Caco-2 (cell line): ENCODE data around the gene GPR39. TPM values are rescaled to one million over a fixed set of nuclear protein-coding genes. Genes with fewer than 3 reads are reported as not detected.

Source experiments
- BruUV-seq: library from RNA; stranded (reverse); fragments of 400-500 nt; replicated peaks from 2 replicates; lab custom pipeline; 2021; lab: Mats Ljungman, UMichigan
- CTCF ChIA-PET: fragments of 300-600 bp; sonication (Branson Sonifier 250); formaldehyde crosslinking; loops from one replicate; lab custom pipeline; 2022; ENCODE audit warnings: antibody characterized with exemption; lab: Charles Lee
- POLR2A ChIA-PET: fragments of 300-600 bp; sonication (Branson Sonifier 250); formaldehyde crosslinking; loops from one replicate; lab custom pipeline; 2022; ENCODE audit warnings: antibody characterized with exemption; lab: Charles Lee
- DNase-seq, 2 experiments: peaks; one replicate each; pipeline versions ENCODE4 v3.0.0 to v3.0.0-alpha.2; 2020 to 2022
- H3K27me3 ChIP-seq: replicated peaks from 2 replicates; pipeline ENCODE4 v1.6.0; 2011; ENCODE audit warnings: low read length; ENCODE audit not compliant: control insufficient read depth, insufficient read depth
- H3K36me3 ChIP-seq: 2 replicates; pipeline ENCODE4 v1.5.1; 2011; ENCODE audit warnings: low read length; ENCODE audit not compliant: control insufficient read depth, insufficient read depth
- H3K4me1 ChIP-seq: fragments of 250-450 bp; sonication (Bioruptor Pico); 2 replicates; pipeline ENCODE4 v1.5.1; 2020; ENCODE audit warnings: mild to moderate bottlenecking
- H3K4me3 ChIP-seq: 2 replicates; pipeline ENCODE4 v1.5.1; 2011; ENCODE audit warnings: low read depth, mild to moderate bottlenecking, control low read depth, low read length
- H3K9me3 ChIP-seq: fragments of 250-450 bp; sonication (Bioruptor Pico); 2 replicates; pipeline ENCODE4 v1.5.1; 2020; ENCODE audit warnings: mild to moderate bottlenecking, moderate library complexity
- H3K27ac Mint-ChIP-seq: one replicate; pipeline ENCODE4 v1.8.0; 2022; ENCODE audit warnings: mixed read lengths; ENCODE audit not compliant: unreplicated experiment
- H3K27me3 Mint-ChIP-seq: one replicate; pipeline ENCODE4 v1.8.0; 2022; ENCODE audit warnings: mixed read lengths; ENCODE audit not compliant: insufficient read depth, unreplicated experiment
- H3K36me3 Mint-ChIP-seq: one replicate; pipeline ENCODE4 v1.8.0; 2022; ENCODE audit warnings: mild to moderate bottlenecking, mixed read lengths; ENCODE audit not compliant: insufficient read depth, unreplicated experiment
- H3K4me1 Mint-ChIP-seq: one replicate; pipeline ENCODE4 v1.8.0; 2022; ENCODE audit warnings: low read depth, mixed read lengths; ENCODE audit not compliant: unreplicated experiment
- H3K4me3 Mint-ChIP-seq: one replicate; pipeline ENCODE4 v1.8.0; 2022; ENCODE audit warnings: mild to moderate bottlenecking, moderate library complexity, mixed read lengths; ENCODE audit not compliant: unreplicated experiment
- H3K9me3 Mint-ChIP-seq: one replicate; pipeline ENCODE4 v1.8.0; 2022; ENCODE audit warnings: mixed read lengths; ENCODE audit not compliant: unreplicated experiment
- CTCF ChIP-seq, 2 experiments: fragments of 200-600 bp in 1 of 2; IDR thresholded peaks; 1 replicate in 1 of 2; 2 replicates in 1 of 2; pipeline versions ENCODE4 v1.5.1 to v1.8.0; 2011 to 2022; ENCODE audit warnings: antibody characterized with exemption in 1 of 2, control low read depth in 1 of 2, inconsistent platforms in 1 of 2, low read depth in 1 of 2, low read length in 1 of 2, mild to moderate bottlenecking in 1 of 2, moderate library complexity in 1 of 2; ENCODE audit not compliant: insufficient read depth in 1 of 2, severe bottlenecking in 1 of 2, unreplicated experiment in 1 of 2
- intact Hi-C: fragments of 100-400 bp; cut with micrococcal nuclease; formaldehyde crosslinking; loops from one replicate; pipeline ENCODE4 v1.10.0; 2022; ENCODE audit not compliant: unreplicated experiment
- total RNA-seq: library from RNA; stranded (reverse); gene quantifications from 2 replicates; pipeline ENCODE4 v1.2.3, GENCODE V29; 2022

The GPR39 gene
- total RNA-seq, 1 experiment from 2014 or later, result 26.8 TPM

DNA sequence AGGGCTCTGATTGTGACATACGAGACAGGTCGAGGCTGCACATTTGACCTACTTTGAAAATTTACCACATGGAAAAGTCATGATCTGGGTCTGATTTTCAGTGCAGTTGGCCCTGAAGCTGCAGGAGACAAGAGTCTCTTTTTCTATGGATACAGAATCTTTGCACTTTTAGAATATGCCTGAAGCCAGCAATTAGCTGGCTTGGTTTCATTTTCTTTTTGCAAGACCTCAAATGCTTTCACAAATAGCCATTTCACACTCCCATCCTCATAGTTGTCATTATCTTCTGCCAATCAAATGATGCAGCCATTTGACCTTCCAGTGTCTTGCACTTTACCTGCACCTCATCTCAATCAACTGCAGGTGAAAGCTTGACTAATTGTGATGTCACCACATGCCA is 59.0 kb downstream of the GPR39 start:
- TF ChIP-seq CTCF (IDR thresholded peaks at IDR 0.05; ENCODE audit: insufficient read depth in 1 of 2, low read depth in 1 of 2, low read length in 1 of 2, severe bottlenecking in 1 of 2, unreplicated experiment in 1 of 2), result no peak
- CTCF ChIA-PET, result no interaction called here
- no peaks in the 10 kb centered on the region for H3K27me3 ChIP-seq
- BruUV-seq, result no TSS peak
- H3K9me3 ChIP-seq, result no peaks in the 10 kb centered on the region
- no peak overlapping the region for H3K4me3 ChIP-seq
- H3K4me1 Mint-ChIP-seq, result peaks cover 13% of the 10 kb centered on the region
- H3K4me3 Mint-ChIP-seq, result no peak overlapping the region
- H3K27ac Mint-ChIP-seq, result no peak overlapping the region
- POLR2A ChIA-PET, result no interaction called here
- H3K9me3 Mint-ChIP-seq, result peaks cover 9% of the 10 kb centered on the region
- H3K36me3 ChIP-seq, result no peaks in the 10 kb centered on the region; the same call in 1 of the 2 replicates
- H3K27me3 Mint-ChIP-seq, result no peaks in the 10 kb centered on the region
- no peaks in the 10 kb centered on the region for H3K4me1 ChIP-seq
- peaks cover 11% of the 10 kb centered on the region for H3K36me3 Mint-ChIP-seq
- no peak for DNase-seq
- intact Hi-C loops, result no loop called here

DNA sequence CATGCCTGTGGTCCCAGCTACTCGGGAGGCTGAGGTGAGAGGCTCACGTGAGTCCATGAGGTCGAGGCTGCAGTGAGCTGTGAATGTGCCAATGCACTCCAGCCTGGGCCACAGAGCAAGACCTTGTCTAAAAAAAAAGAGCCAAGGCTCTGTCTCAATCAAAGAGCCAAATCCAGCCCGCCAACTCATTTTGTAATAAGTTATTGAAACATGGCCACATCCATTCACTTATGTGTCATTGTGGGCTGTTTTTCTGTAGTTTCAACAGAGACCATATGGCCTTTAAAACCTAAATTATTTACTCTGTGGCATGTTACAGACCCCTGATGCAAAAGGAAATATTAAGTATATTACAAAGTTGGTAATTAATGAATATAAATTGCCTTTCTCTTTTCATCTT is 60.8 kb downstream of the GPR39 start:
- H3K4me1 Mint-ChIP-seq, result peaks cover 14% of the 10 kb centered on the region
- Histone ChIP-seq H3K4me3 (no peak overlapping the region), H3K9me3 (no peaks in the 10 kb centered on the region), H3K36me3 (no peaks in the 10 kb centered on the region; the same call in 1 of the 2 replicates), H3K4me1 (no peaks in the 10 kb centered on the region), H3K27me3 (no peaks in the 10 kb centered on the region)
- intact Hi-C loops, result no loop called here
- no peak overlapping the region for H3K27ac Mint-ChIP-seq
- BruUV-seq, result no TSS peak
- peaks cover 11% of the 10 kb centered on the region for H3K9me3 Mint-ChIP-seq
- TF ChIP-seq CTCF (IDR thresholded peaks at IDR 0.05; ENCODE audit: insufficient read depth in 1 of 2, low read depth in 1 of 2, low read length in 1 of 2, severe bottlenecking in 1 of 2, unreplicated experiment in 1 of 2), result no peak
- no peak for DNase-seq
- H3K4me3 Mint-ChIP-seq, result no peak overlapping the region
- ChIA-PET POLR2A (no interaction called here), CTCF (no interaction called here)
- no peaks in the 10 kb centered on the region for H3K27me3 Mint-ChIP-seq
- peaks cover 11% of the 10 kb centered on the region for H3K36me3 Mint-ChIP-seq

GRCh38 chr2:132477962-132478361 is 61.4 kb downstream of the GPR39 start:
- ChIA-PET CTCF (no interaction called here), POLR2A (no interaction called here)
- H3K27ac Mint-ChIP-seq, result no peak overlapping the region
- no peaks in the 10 kb centered on the region for H3K4me1 ChIP-seq
- no peak for DNase-seq
- TF ChIP-seq CTCF (IDR thresholded peaks at IDR 0.05; ENCODE audit: insufficient read depth in 1 of 2, low read depth in 1 of 2, low read length in 1 of 2, severe bottlenecking in 1 of 2, unreplicated experiment in 1 of 2), result no peak
- peaks cover 14% of the 10 kb centered on the region for H3K4me1 Mint-ChIP-seq
- intact Hi-C loops, result no loop called here
- no peaks in the 10 kb centered on the region for H3K27me3 Mint-ChIP-seq
- H3K4me3 ChIP-seq, result no peak overlapping the region
- H3K36me3 Mint-ChIP-seq, result peaks cover 11% of the 10 kb centered on the region
- no peaks in the 10 kb centered on the region; the same call in 1 of the 2 replicates for H3K36me3 ChIP-seq
- peaks cover 11% of the 10 kb centered on the region for H3K9me3 Mint-ChIP-seq
- BruUV-seq, result no TSS peak
- no peak overlapping the region for H3K4me3 Mint-ChIP-seq
- H3K9me3 ChIP-seq, result no peaks in the 10 kb centered on the region
- no peaks in the 10 kb centered on the region for H3K27me3 ChIP-seq
